Keratinocyte (primary cell): ENCODE measurements around the gene SBNO2. TPM values are rescaled to one million over a fixed set of nuclear protein-coding genes. Genes with fewer than 3 reads are reported as not detected.

ENCODE experiments used
- DNase-seq: peaks from one replicate; pipeline ENCODE4 v3.0.0-alpha.2; 2011; ENCODE audit warnings: low read depth, missing footprints, low spot score
- FAIRE-seq: peaks from 2 replicates; lab custom pipeline; 2011; peaks lifted over from hg19 to GRCh38; lab: Jason Lieb, UNC
- H2AFZ ChIP-seq: 2 replicates; pipeline ENCODE4 v1.6.0; 2012; ENCODE audit warnings: low read length, control low read depth, inconsistent platforms; ENCODE audit not compliant: control insufficient read depth
- H3K27ac ChIP-seq: 2 replicates; pipeline ENCODE4 v1.5.1; 2011; ENCODE audit warnings: low read length; ENCODE audit not compliant: control insufficient read depth, insufficient read depth
- H3K27me3 ChIP-seq: 3 replicates; pipeline ENCODE4 v1.6.0; 2011; ENCODE audit warnings: low read length; ENCODE audit not compliant: control insufficient read depth, insufficient read depth; ENCODE audit errors: extremely low read depth
- H3K36me3 ChIP-seq, 2 experiments: 2 replicates in 1 of 2; 3 replicates in 1 of 2; pipeline ENCODE4 v1.5.1; 2011; ENCODE audit warnings: low read length in 2 of 2, mild to moderate bottlenecking in 1 of 2; ENCODE audit not compliant: control insufficient read depth in 2 of 2, insufficient read depth in 2 of 2; ENCODE audit errors: extremely low read depth in 1 of 2
- H3K4me1 ChIP-seq: 3 replicates; pipeline ENCODE4 v1.5.1; 2011; ENCODE audit warnings: low read length; ENCODE audit not compliant: control insufficient read depth, insufficient read depth; ENCODE audit errors: extremely low read depth
- H3K4me2 ChIP-seq: 3 replicates; pipeline ENCODE4 v1.6.0; 2011; ENCODE audit warnings: low read depth, low read length; ENCODE audit not compliant: control insufficient read depth, insufficient read depth; ENCODE audit errors: extremely low read depth
- H3K4me3 ChIP-seq, 3 experiments: fragments of 200-600 bp in 1 of 3; sonication (generic) in 1 of 3; 2 replicates in 2 of 3; 3 replicates in 1 of 3; pipeline ENCODE4 v1.5.1; 2011 to 2016; ENCODE audit warnings: low read length in 3 of 3, mild to moderate bottlenecking in 3 of 3, control low read depth in 2 of 3, inconsistent platforms in 1 of 3, low read depth in 1 of 3, mixed read lengths in 1 of 3, mixed run types in 1 of 3, moderate library complexity in 1 of 3; ENCODE audit not compliant: control insufficient read depth in 2 of 3, insufficient read depth in 2 of 3; ENCODE audit errors: extremely low read depth in 1 of 3
- H3K79me2 ChIP-seq: 2 replicates; pipeline ENCODE4 v1.6.0; 2012; ENCODE audit warnings: low read length; ENCODE audit not compliant: control insufficient read depth, insufficient read depth
- H3K9ac ChIP-seq: 3 replicates; pipeline ENCODE4 v1.6.0; 2011; ENCODE audit warnings: low read length; ENCODE audit not compliant: control insufficient read depth, insufficient read depth; ENCODE audit errors: extremely low read depth
- H3K9me1 ChIP-seq: 3 replicates; pipeline ENCODE4 v1.6.0; 2011; ENCODE audit warnings: low read length; ENCODE audit not compliant: control insufficient read depth, insufficient read depth; ENCODE audit errors: extremely low read depth
- H3K9me3 ChIP-seq: 2 replicates; pipeline ENCODE4 v1.5.1; 2012; ENCODE audit warnings: low read depth, low read length; ENCODE audit not compliant: control insufficient read depth
- H4K20me1 ChIP-seq: 3 replicates; pipeline ENCODE4 v1.6.0; 2011; ENCODE audit warnings: low read length; ENCODE audit not compliant: control insufficient read depth, insufficient read depth; ENCODE audit errors: extremely low read depth
- EZH2 ChIP-seq: IDR thresholded peaks from one replicate; pipeline ENCODE4 v1.6.1; 2012; ENCODE audit warnings: inconsistent platforms, mild to moderate bottlenecking, low read length, moderate library complexity
- dilution Hi-C: fragments of 300-500 bp; cut with MboI; formaldehyde crosslinking; loops from one replicate; pipeline ENCODE4 v1.7.0; 2020; ENCODE audit warnings: low sequenced_read_pairs; ENCODE audit not compliant: extremely low pct_ligation_motif_present
- polyA plus RNA-seq, 5 experiments: library from polyadenylated mRNA; depleted of rRNA in 3 of 5; stranded (reverse) in 3 of 5; stranded (forward) in 1 of 5; unstranded in 1 of 5; fragments of >200 nt; gene quantifications; 1 replicate in 1 of 5; 2 replicates in 3 of 5; 3 replicates in 1 of 5; pipeline versions ENCODE4 v1.2.1 to v1.2.3, GENCODE V29; 2011 to 2012; ENCODE audit warnings: missing spikeins in 2 of 5, low read depth in 1 of 5, low replicate concordance in 1 of 5
- TF ChIP-seq, protein P1 (sequence below), 3 experiments: IDR thresholded peaks in 1 of 3; conservative IDR thresholded peaks in 1 of 3; optimal IDR thresholded peaks in 1 of 3; 2 replicates in 2 of 3; 3 replicates in 1 of 3; pipeline versions ENCODE3 to v1.5.1; 2011; ENCODE audit warnings: low read length in 3 of 3, mild to moderate bottlenecking in 3 of 3, moderate library complexity in 2 of 3, control low read depth in 1 of 3, inconsistent platforms in 1 of 3; ENCODE audit not compliant: insufficient read depth in 2 of 3; ENCODE audit errors: extremely low read depth in 1 of 3

The SBNO2 gene
- polyA plus RNA-seq, 1 donor (not counting 4 experiments of a cell fraction or from before 2014, with no cell fraction given), result 10.9 TPM

DNA sequence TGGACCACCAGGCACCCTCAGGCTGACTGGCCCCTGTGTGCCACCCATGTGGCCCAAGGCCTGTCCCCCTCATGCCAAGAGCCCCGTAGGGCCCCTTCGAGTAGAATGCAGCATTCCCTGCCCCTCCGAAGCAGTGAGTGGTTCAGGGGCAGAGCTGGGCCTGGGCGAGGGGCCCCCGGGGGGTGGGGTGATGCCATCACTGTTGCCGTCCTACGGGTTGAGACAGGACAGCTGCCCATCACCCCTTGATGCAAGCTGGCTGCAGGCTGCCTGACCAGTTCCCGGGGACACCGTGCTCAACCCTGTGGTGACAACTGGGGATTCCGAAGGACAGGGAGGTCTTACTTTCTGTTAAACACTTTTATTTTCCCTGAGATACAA is 4.7 kb downstream of the SBNO2 start:
- Histone ChIP-seq H3K4me1 (peaks cover 50% of the 10 kb centered on the region), H3K36me3 (peaks cover 11 to 20% of the 10 kb centered on the region in 2 experiments), H3K27me3 (no peaks in the 10 kb centered on the region), H3K9ac (peak overlapping the region; percentile 89), H3K9me3 (no peaks in the 10 kb centered on the region), H4K20me1 (peaks cover 22% of the 10 kb centered on the region), H3K4me2 (peak overlapping the region; percentile 93), H3K79me2 (peaks cover 93% of the 10 kb centered on the region), H2AFZ (no peak overlapping the region), H3K9me1 (peaks cover 5% of the 10 kb centered on the region), H3K4me3 (peak overlapping the region in 2 of 3 experiments; percentile 5 to 65), H3K27ac (peak overlapping the region; percentile 94)
- FAIRE-seq, result no peak
- dilution Hi-C loops, result no loop called here
- DNase-seq, result no peak
- TF ChIP-seq EZH2, result no peak
- TF ChIP-seq, protein P1, sequence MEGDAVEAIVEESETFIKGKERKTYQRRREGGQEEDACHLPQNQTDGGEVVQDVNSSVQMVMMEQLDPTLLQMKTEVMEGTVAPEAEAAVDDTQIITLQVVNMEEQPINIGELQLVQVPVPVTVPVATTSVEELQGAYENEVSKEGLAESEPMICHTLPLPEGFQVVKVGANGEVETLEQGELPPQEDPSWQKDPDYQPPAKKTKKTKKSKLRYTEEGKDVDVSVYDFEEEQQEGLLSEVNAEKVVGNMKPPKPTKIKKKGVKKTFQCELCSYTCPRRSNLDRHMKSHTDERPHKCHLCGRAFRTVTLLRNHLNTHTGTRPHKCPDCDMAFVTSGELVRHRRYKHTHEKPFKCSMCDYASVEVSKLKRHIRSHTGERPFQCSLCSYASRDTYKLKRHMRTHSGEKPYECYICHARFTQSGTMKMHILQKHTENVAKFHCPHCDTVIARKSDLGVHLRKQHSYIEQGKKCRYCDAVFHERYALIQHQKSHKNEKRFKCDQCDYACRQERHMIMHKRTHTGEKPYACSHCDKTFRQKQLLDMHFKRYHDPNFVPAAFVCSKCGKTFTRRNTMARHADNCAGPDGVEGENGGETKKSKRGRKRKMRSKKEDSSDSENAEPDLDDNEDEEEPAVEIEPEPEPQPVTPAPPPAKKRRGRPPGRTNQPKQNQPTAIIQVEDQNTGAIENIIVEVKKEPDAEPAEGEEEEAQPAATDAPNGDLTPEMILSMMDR (optimal IDR thresholded peaks at IDR 0.05 in 1 of 3, IDR thresholded peaks at IDR 0.05 in 1 of 3, conservative IDR thresholded peaks at IDR 0.05 in 1 of 3; ENCODE audit: extremely low read depth in 1 of 3, insufficient read depth in 2 of 3, low read length in 3 of 3), result no peak

DNA sequence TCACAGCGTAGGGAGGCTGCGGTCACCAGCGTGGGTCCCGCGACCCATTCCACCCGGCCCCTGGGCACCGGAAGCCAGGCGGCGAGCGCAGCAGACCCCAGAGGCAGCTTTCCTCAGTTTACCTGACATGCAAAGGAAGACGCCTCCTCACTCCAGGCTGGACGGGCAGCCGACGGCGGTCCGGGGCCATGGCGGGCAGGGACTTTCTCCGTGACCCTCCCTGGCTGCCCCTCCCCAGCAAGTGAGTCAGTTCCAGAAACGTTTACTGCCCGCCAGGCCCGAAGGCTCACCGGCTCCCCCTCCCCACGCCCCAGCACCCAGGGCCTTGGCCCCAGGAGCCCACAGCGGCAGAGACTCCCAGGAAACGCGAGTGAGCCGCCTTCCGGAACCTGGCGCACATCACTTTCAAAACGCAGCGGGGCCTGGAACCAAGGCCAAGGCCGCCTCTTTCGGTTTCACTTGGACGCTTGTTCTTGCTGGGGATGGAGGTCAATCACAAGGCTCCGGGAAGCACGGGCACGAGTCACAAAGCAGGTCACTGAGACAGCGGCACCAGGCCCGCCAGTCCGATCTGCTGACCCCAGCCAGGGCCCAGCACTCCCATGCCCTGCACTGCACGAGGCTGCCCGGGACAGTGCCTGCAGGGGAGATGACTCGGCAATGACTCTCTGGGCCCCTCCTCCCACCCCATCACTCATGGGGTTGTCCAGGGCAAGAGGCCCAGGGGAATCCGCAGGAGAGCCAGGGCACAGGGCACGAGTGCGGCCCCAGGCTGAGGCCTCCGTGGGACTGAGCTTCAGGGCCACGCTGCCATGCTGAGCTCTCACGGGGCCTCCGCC is 5.3 kb downstream of the SBNO2 start:
- peak; percentile 69 for FAIRE-seq
- no peaks in the 10 kb centered on the region for H3K27me3 ChIP-seq
- H3K4me2 ChIP-seq, result peak overlapping the region; percentile 93
- dilution Hi-C loops, result no loop called here
- peak overlapping the region; percentile 94 for H3K27ac ChIP-seq
- peak overlapping the region; percentile 26 for H2AFZ ChIP-seq
- peaks cover 22% of the 10 kb centered on the region for H4K20me1 ChIP-seq
- H3K9me1 ChIP-seq, result peaks cover 5% of the 10 kb centered on the region
- peaks cover 50% of the 10 kb centered on the region for H3K4me1 ChIP-seq
- peak overlapping the region; percentile 51 to 72 (median 65) for H3K4me3 ChIP-seq
- H3K36me3 ChIP-seq, result peaks cover 13 to 20% of the 10 kb centered on the region in 2 experiments
- H3K9ac ChIP-seq, result peak overlapping the region; percentile 89
- H3K79me2 ChIP-seq, result peaks cover 99% of the 10 kb centered on the region
- no peak for TF ChIP-seq EZH2
- TF ChIP-seq, protein P1 (optimal IDR thresholded peaks at IDR 0.05 in 1 of 3, IDR thresholded peaks at IDR 0.05 in 1 of 3, conservative IDR thresholded peaks at IDR 0.05 in 1 of 3; ENCODE audit: extremely low read depth in 1 of 3, insufficient read depth in 2 of 3, low read length in 3 of 3), result peak in 1 of 3 experiments; percentile 17
- H3K9me3 ChIP-seq, result no peaks in the 10 kb centered on the region
- DNase-seq, result no peak
